CD14-positive monocyte (primary cell): ENCODE results near the gene MAST2. TPM values are rescaled to one million over a fixed set of nuclear protein-coding genes. Genes with fewer than 3 reads are reported as not detected.

Experiments used
- DNase-seq, 3 donors: peaks; one replicate each; pipeline ENCODE4 v3.0.0-alpha.2; 2011 to 2022
- H2AFZ ChIP-seq: 2 replicates; pipeline ENCODE4 v1.6.0; 2012; ENCODE audit warnings: mild to moderate bottlenecking, low read depth, low read length, inconsistent platforms; ENCODE audit not compliant: insufficient read depth, poor library complexity, severe bottlenecking
- H3K27ac ChIP-seq, 2 donors: 1 replicate in 1 of 2; 2 replicates in 1 of 2; pipeline ENCODE4 v1.5.1; 2012 to 2013; ENCODE audit warnings: low read length in 2 of 2, control low read depth in 1 of 2, inconsistent platforms in 1 of 2, low read depth in 1 of 2, mild to moderate bottlenecking in 1 of 2
- H3K27me3 ChIP-seq, 2 donors: one replicate each; pipeline versions ENCODE4 v1.6.0 to v1.6.1; 2011 to 2013; ENCODE audit warnings: low read length in 2 of 2; ENCODE audit not compliant: control insufficient read depth in 2 of 2, insufficient read depth in 2 of 2
- H3K36me3 ChIP-seq, 2 donors: replicated peaks in 1 of 2; 1 replicate in 1 of 2; 2 replicates in 1 of 2; pipeline versions ENCODE4 v1.5.1 to v1.6.1; 2012 to 2013; ENCODE audit warnings: low read length in 2 of 2, control low read depth in 1 of 2, inconsistent platforms in 1 of 2, mild to moderate bottlenecking in 1 of 2; ENCODE audit not compliant: insufficient read depth in 2 of 2, control insufficient read depth in 1 of 2
- H3K4me1 ChIP-seq, 2 donors: 1 replicate in 1 of 2; 2 replicates in 1 of 2; pipeline versions ENCODE4 v1.5.1 to v1.6.1; 2012 to 2013; ENCODE audit warnings: low read length in 2 of 2, control low read depth in 1 of 2, inconsistent platforms in 1 of 2, mild to moderate bottlenecking in 1 of 2, moderate library complexity in 1 of 2; ENCODE audit not compliant: insufficient read depth in 2 of 2, control insufficient read depth in 1 of 2
- H3K4me2 ChIP-seq: replicated peaks from 2 replicates; pipeline ENCODE3; 2012; ENCODE audit warnings: low read length, moderate library complexity, mild to moderate bottlenecking; ENCODE audit not compliant: poor library complexity, severe bottlenecking; ENCODE audit errors: extremely low read depth
- H3K4me3 ChIP-seq, 3 experiments: fragments of 200-600 bp in 1 of 3; sonication (generic) in 1 of 3; replicated peaks in 1 of 3; 1 replicate in 2 of 3; 2 replicates in 1 of 3; pipeline ENCODE4 v1.5.1; 2011 to 2013; ENCODE audit warnings: low read length in 3 of 3, mild to moderate bottlenecking in 3 of 3, control low read depth in 2 of 3, low read depth in 2 of 3, inconsistent platforms in 1 of 3, moderate library complexity in 1 of 3
- H3K79me2 ChIP-seq: 2 replicates; pipeline ENCODE4 v1.6.0; 2012; ENCODE audit warnings: mild to moderate bottlenecking, control low read depth, inconsistent platforms, low read length, moderate library complexity; ENCODE audit not compliant: insufficient read depth
- H3K9ac ChIP-seq: 2 replicates; pipeline ENCODE4 v1.6.0; 2017; ENCODE audit warnings: low read length, mild to moderate bottlenecking; ENCODE audit not compliant: insufficient read depth, poor library complexity, severe bottlenecking
- H3K9me3 ChIP-seq, 2 donors: replicated peaks in 1 of 2; 1 replicate in 1 of 2; 2 replicates in 1 of 2; pipeline versions ENCODE4 v1.5.1 to v1.6.1; 2012 to 2013; ENCODE audit warnings: low read length in 2 of 2, control low read depth in 1 of 2; ENCODE audit not compliant: control insufficient read depth in 1 of 2, insufficient read depth in 1 of 2
- H4K20me1 ChIP-seq: 2 replicates; pipeline ENCODE4 v1.6.0; 2012; ENCODE audit warnings: mild to moderate bottlenecking, low read length, control low read depth, moderate library complexity; ENCODE audit not compliant: insufficient read depth
- H3K27ac Mint-ChIP-seq, 7 donors: one replicate each; pipeline ENCODE4 v1.8.0; 2020; ENCODE audit warnings: mild to moderate bottlenecking in 7 of 7, mixed read lengths in 7 of 7, moderate library complexity in 6 of 7, inconsistent platforms in 2 of 7
- H3K27me3 Mint-ChIP-seq, 3 donors: one replicate each; pipeline ENCODE4 v1.8.0; 2021 to 2022; ENCODE audit warnings: low read depth in 3 of 3, mild to moderate bottlenecking in 3 of 3, mixed read lengths in 3 of 3, moderate library complexity in 3 of 3, inconsistent platforms in 1 of 3
- H3K36me3 Mint-ChIP-seq, 2 donors: one replicate each; pipeline ENCODE4 v1.8.0; 2020; ENCODE audit warnings: mixed read lengths in 2 of 2, inconsistent platforms in 1 of 2, mild to moderate bottlenecking in 1 of 2
- H3K4me1 Mint-ChIP-seq: one replicate; pipeline ENCODE4 v1.8.0; 2020; ENCODE audit warnings: mild to moderate bottlenecking, mixed read lengths
- H3K4me3 Mint-ChIP-seq, 2 donors: one replicate each; pipeline ENCODE4 v1.8.0; 2020; ENCODE audit warnings: mild to moderate bottlenecking in 2 of 2, mixed read lengths in 2 of 2, moderate library complexity in 1 of 2
- H3K9me3 Mint-ChIP-seq, 7 donors: one replicate each; pipeline ENCODE4 v1.8.0; 2020 to 2022; ENCODE audit warnings: mixed read lengths in 7 of 7, mild to moderate bottlenecking in 6 of 7, moderate library complexity in 6 of 7, inconsistent platforms in 2 of 7
- WGBS: methylation state at CpG from one replicate; pipeline ENCODE4 v1.1.5; 2013; ENCODE audit warnings: missing lambda C conversion rate; ENCODE audit not compliant: insufficient coverage; 5-methylcytosine and 5-hydroxymethylcytosine counted together
- intact Hi-C, 2 donors: fragments of 100-400 bp; cut with micrococcal nuclease; formaldehyde crosslinking; loops; one replicate each; pipeline versions ENCODE4 v1.15.0 to v1.15.1; 2023
- polyA plus RNA-seq, 3 donors: library from polyadenylated mRNA; depleted of rRNA in 1 of 3; unstranded in 2 of 3; stranded (reverse) in 1 of 3; fragments of 300-500 nt in 2 of 3; fragments of >200 nt in 1 of 3; fragmentation: Illumina TruSeq in 2 of 3; gene quantifications; 1 replicate in 2 of 3; 2 replicates in 1 of 3; pipeline ENCODE4 v1.2.3, GENCODE V29; 2012 to 2021
- TF ChIP-seq, protein P1 (sequence below): fragments of 200-600 bp; IDR thresholded peaks from one replicate; pipeline ENCODE4 v1.8.0; 2022; ENCODE audit warnings: antibody characterized with exemption, mild to moderate bottlenecking

MAST2 gene
- polyA plus RNA-seq, 3 donors, result 1.0 to 7.2 (median 2.5) TPM

DNA sequence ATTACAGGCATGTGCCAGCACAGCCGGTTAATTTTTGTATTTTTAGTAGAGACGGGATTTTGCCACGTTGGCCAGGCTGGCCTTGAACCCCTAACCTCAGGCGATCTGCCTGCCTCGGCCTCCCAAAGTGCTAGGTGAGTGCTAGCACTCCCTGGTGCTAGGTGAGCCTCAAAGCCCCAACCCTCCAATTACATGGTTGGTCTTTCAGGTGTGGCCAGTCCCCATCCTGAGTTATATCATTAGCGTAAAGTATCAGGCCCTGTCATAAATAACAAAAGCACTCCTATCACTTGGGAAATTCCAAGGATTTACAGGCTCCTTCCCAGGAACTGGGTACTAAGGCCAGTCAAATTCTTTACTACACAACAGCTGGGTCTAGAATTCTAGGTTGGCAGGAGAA is 191.0 kb downstream of the MAST2 start:
- Histone ChIP-seq H3K36me3 (no peaks in the 10 kb centered on the region), H3K4me2 (no peak overlapping the region), H3K9ac (no peak overlapping the region), H3K4me3 (no peak overlapping the region), H2AFZ (no peak overlapping the region), H3K27me3 (no peaks in the 10 kb centered on the region), H3K4me1 (peaks cover 4 to 9% of the 10 kb centered on the region in 2 donors), H4K20me1 (no peaks in the 10 kb centered on the region), H3K27ac (no peak overlapping the region), H3K9me3 (no peaks in the 10 kb centered on the region), H3K79me2 (no peaks in the 10 kb centered on the region)
- Mint-ChIP-seq H3K4me1 (peaks cover 12% of the 10 kb centered on the region), H3K4me3 (no peak overlapping the region), H3K27me3 (peaks cover 0 to 2% (median 0%) of the 10 kb centered on the region in 3 donors), H3K9me3 (peaks cover 0 to 6% (median 2%) of the 10 kb centered on the region in 7 donors), H3K36me3 (peaks cover 2 to 3% of the 10 kb centered on the region in 2 donors), H3K27ac (no peak overlapping the region)
- WGBS, result 92% methylated on average over 4 of the region's 6 CpGs
- intact Hi-C loops, result no loop called here
- TF ChIP-seq, protein P1, sequence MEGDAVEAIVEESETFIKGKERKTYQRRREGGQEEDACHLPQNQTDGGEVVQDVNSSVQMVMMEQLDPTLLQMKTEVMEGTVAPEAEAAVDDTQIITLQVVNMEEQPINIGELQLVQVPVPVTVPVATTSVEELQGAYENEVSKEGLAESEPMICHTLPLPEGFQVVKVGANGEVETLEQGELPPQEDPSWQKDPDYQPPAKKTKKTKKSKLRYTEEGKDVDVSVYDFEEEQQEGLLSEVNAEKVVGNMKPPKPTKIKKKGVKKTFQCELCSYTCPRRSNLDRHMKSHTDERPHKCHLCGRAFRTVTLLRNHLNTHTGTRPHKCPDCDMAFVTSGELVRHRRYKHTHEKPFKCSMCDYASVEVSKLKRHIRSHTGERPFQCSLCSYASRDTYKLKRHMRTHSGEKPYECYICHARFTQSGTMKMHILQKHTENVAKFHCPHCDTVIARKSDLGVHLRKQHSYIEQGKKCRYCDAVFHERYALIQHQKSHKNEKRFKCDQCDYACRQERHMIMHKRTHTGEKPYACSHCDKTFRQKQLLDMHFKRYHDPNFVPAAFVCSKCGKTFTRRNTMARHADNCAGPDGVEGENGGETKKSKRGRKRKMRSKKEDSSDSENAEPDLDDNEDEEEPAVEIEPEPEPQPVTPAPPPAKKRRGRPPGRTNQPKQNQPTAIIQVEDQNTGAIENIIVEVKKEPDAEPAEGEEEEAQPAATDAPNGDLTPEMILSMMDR, result no peak
- DNase-seq, result no peak

DNA sequence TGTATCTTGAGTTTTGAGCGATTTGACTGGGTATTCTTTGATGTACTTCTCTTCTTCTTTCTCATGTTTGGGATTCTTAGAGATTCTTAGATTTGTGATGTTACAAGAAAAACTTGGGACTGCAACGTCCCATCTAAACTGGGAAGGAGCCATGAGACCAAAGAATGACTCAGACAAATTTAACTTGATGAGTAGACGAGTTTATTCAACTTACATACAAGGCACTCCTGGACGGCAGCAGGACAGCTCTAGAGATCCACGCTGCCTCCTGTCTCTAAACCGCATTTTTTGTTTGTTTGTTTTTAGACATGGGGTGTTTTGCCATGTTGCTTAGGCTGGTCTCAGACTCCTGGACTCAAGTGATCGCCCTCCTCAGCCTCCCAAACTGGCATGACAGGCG is 191.9 kb downstream of the MAST2 start:
- Histone ChIP-seq H3K4me3 (no peak overlapping the region), H3K9ac (no peak overlapping the region), H3K27me3 (no peaks in the 10 kb centered on the region), H2AFZ (no peak overlapping the region), H3K4me2 (no peak overlapping the region), H3K9me3 (no peaks in the 10 kb centered on the region), H3K4me1 (peaks cover 4 to 9% of the 10 kb centered on the region in 2 donors), H4K20me1 (no peaks in the 10 kb centered on the region), H3K36me3 (no peaks in the 10 kb centered on the region), H3K27ac (no peak overlapping the region), H3K79me2 (no peaks in the 10 kb centered on the region)
- H3K9me3 Mint-ChIP-seq, result peaks cover 0 to 5% (median 2%) of the 10 kb centered on the region in 7 donors
- TF ChIP-seq, protein P1, result no peak
- WGBS, result no CpG with 5 or more reads among the region's 8 CpGs
- H3K4me3 Mint-ChIP-seq, result no peak overlapping the region
- no peak for DNase-seq
- no peak overlapping the region for H3K27ac Mint-ChIP-seq
- no peaks in the 10 kb centered on the region for H3K27me3 Mint-ChIP-seq
- intact Hi-C loops, result no loop called here
- H3K36me3 Mint-ChIP-seq, result peaks cover 5 to 10% of the 10 kb centered on the region in 2 donors
- peaks cover 12% of the 10 kb centered on the region for H3K4me1 Mint-ChIP-seq
